ENCODE results near the gene NELFCD.

DNA sequence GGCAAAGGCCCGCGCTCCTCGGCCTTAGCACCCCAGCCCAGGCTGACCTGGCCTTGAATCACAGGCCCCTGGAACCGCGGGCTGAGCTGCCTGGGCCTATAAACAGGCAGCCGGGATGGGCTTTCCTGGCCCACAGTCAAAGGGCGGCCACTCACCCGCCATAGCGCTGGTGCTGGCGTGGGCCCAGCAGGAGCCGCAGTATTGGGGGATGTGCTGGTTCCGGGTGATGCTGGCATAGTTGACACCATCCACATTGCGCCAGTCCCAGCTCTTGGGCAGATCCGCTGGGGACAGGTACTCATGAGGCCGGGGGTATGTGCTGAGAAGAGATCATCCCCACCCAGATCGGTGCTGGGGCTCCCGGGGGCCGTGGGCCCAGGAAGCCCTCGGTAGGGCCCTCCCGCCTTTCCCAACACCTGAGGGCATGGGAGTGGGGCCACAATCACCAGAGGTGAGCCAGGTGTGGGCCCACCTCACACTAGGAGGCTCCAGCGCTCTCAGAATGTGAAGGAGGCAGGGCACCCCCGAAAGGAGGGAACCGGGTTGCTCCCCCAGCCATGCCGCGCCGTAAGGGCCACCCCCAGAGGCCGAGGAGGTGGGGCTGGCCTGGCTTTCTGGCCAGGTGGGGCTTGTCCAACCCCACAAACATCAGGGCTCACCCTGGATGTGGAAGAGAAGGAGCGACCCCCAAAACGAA lies 25.3 kb downstream of the NELFCD start:
- TF ChIP-seq, protein P1, sequence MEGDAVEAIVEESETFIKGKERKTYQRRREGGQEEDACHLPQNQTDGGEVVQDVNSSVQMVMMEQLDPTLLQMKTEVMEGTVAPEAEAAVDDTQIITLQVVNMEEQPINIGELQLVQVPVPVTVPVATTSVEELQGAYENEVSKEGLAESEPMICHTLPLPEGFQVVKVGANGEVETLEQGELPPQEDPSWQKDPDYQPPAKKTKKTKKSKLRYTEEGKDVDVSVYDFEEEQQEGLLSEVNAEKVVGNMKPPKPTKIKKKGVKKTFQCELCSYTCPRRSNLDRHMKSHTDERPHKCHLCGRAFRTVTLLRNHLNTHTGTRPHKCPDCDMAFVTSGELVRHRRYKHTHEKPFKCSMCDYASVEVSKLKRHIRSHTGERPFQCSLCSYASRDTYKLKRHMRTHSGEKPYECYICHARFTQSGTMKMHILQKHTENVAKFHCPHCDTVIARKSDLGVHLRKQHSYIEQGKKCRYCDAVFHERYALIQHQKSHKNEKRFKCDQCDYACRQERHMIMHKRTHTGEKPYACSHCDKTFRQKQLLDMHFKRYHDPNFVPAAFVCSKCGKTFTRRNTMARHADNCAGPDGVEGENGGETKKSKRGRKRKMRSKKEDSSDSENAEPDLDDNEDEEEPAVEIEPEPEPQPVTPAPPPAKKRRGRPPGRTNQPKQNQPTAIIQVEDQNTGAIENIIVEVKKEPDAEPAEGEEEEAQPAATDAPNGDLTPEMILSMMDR (IDR thresholded peaks at IDR 0.05): no peak
- TF ChIP-seq POLR2A (IDR thresholded peaks at IDR 0.05): peak; percentile 11

Data from transverse colon (tissue), 3 donors.